Putamen (tissue), 1 donor: ENCODE data around the gene RPGRIP1L.

ENCODE experiments used
- DNase-seq: peaks from one replicate; pipeline ENCODE4 v3.0.0-alpha.2; 2016; ENCODE audit warnings: low spot score

The RPGRIP1L gene

DNA sequence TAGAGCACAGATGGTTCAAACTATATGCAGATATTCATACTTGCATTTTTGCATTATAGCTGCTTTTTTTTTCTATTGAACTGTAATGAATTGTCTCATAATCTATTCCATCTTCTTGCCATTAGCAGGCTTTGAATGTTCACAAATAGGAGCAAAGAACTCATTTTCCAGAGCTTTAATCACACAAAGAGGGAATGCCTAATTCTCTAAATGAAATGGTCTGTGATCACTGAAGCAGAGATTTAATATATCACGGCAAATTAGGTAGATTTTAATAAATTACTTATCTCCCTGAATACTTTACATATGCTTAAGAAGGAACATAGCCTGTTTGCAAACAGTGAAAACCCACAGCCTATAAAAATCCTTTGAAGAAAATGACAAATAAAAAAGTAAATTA is 103.0 kb downstream of the RPGRIP1L start:
- no peak for DNase-seq

GRCh38 chr16:53600126-53600525 is 103.5 kb downstream of the RPGRIP1L start:
- no peak for DNase-seq

DNA sequence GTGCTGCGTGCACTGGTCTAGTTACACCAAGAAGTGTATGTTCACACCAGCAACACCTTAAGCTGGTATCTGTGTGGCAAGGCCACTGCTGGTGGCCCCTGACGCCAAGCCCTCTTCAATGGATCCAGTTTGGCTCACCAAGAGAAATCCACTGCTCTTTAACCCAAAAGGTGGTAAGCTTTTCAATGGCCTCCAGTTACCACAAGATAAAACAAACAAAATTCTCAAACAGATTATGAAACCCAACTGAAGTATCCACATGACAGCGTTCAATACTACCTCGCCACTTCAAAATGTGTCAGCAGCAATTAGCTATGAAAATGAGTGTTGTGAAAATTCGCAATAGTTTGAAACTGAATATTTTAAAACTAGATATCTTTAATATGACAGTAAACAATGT is 104.1 kb downstream of the RPGRIP1L start:
- DNase-seq: no peak

- no peak for DNase-seq
Measured at GRCh38 chr16:53598511-53599275, 105.0 kb downstream of the RPGRIP1L start.

DNA sequence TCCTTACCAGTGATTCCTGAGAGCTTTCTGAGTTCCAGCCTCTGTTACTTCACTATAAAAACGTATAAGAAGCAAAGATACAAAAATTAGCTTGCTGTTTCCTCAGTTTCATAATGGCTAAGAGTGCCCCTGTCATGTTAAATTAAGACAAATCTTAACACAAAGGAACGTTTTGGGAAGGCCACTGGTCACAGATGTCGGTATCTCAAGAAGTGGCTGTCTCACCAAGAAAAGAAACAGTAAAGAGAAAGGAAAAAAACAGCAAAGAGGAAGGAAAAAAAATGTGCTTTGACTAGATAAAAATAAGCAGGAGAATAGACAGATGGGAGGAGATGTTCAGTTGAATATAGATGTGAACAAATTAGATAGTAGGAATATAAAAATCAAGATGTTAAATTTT is 105.9 kb downstream of the RPGRIP1L start:
- DNase-seq: no peak

GRCh38 chr16:53588081-53588648 is 115.5 kb downstream of the RPGRIP1L start:
- DNase-seq: no peak

DNA sequence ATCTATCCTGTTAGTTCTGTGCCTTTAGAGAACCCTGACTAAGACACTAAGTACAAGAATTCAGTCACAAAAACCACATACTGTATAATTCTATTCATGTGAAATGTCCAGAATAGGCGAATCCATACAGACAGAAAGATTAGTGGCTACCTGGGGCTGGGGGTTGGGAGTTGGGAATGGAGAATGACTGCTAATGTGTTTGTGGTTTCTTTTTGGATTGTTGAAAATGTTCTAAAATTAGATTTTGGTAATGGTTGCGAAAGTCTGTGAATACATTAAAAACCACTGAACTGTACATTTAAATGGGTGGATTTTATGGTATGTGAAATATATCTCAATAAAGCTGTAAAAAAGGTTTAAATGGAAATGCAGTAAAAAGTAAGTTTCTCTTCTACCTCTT is 120.3 kb downstream of the RPGRIP1L start:
- no peak for DNase-seq

DNA sequence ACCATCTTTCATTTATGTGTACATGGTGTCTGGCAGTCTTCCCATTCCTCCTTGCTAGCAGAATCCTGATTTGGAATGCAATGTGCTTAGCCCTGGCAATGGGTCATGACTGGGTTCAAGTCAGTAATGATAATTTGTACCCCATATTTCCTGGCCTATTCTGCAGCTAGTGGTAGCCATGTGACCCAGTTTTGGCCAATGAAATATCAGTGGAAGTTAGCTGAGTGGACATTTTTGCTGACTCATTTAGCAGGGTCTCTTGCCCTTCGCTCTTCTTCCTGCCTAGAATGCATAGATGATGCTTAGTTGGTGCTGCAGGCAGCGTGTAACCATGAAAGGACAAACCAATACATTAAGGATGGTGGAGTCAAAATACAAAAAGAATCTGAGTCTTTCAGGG is 121.9 kb downstream of the RPGRIP1L start:
- no peak for DNase-seq

GRCh38 chr16:53580038-53580802 is 123.4 kb downstream of the RPGRIP1L start:
- peak; percentile 6 for DNase-seq

DNA sequence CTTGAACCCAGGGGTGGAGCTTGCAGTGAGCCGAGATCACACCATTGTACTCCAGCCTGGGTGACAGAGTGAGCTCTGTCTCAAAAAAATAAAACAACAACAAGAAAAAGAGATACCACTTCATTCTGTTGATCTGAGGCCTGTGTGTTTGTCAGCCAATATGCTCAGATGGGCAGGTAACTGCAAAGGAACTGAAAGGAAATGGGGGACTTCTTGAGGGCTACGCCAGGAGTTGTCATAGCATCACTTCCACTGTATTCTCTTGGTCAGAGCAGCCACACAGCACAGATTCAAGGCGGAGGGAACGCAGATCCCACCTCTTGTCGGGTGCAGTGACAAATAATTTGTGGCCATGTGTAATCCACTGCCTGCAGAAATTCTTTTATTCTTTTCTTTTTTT is 126.8 kb downstream of the RPGRIP1L start:
- DNase-seq: no peak

GRCh38 chr16:53576210-53576609 is 127.4 kb downstream of the RPGRIP1L start:
- no peak for DNase-seq

- no peak for DNase-seq
Measured at GRCh38 chr16:53571763-53572162, 131.9 kb downstream of the RPGRIP1L start.

DNA sequence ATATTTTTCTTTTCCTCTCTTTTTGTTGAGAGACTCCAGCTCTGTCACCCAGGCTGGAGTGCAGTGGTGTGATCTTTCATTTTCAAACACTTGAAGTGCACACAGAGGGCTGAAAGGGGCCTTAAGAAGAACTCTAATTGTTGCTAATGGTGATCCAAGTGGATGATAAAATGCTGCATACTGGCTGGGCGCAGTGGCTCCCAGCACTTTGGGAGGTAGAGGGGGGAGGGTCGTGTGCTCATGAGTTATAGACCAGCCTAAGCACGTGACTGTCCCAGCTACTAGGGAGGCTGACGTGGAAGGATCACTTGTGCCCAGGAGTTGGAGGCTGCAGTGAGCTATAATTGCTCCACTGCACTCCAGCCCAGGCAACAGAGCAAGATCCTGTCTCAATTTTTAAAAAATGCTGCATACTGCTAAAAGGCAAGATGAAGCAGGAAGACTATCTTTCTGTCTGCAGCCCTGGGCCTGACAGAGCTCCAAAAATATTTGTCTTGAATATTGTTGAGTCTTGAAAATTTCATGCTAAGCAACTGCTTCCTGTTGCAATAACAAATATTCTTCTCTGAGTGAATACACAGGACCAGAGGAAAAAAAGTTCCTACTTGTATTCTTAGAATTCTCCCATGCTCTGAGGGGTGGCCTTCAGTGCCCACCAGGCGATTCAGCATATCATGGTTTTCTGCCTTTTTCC is 137.0 kb downstream of the RPGRIP1L start:
- DNase-seq: no peak

- DNase-seq: no peak
Measured at GRCh38 chr16:53565296-53565863, 138.3 kb downstream of the RPGRIP1L start.

- no peak for DNase-seq
Measured at GRCh38 chr16:53563426-53563825, 140.2 kb downstream of the RPGRIP1L start.

DNA sequence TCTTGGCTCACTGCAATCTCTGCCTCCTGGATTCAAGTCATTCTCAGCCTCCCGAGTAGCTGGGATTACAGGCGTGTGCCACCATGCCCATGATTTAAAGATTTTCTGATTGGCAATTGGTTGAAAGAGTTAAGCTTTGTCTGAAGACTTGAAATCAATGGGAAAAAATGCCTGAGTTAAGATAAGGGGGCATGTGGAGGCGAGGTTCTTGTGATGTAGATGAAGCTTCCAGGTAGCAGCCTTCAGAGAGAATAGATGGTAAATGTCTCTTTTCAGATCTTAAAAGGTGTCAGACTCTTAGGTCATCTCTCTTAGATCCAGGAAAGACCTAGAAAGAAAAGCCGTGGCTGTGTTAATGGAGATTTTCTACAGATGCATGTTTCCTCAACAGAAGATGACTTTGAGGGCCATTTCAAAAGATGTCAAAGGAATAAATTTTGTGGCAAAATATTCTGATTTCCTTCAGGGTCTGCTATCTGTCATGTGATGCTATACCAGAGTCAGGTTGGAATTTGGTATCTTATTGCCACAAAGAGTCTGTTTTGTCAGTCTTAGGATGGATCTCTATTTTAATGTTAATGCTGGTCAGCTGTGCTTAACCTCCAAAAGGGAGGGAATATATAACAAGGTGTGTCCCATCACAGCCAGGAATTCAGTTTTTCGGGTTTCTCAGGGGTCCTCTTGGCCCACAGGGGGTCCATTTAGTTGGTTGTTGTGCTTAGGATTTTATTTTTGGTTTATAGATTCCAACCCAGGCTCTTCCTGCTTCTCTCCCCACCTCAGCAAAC is 142.4 kb downstream of the RPGRIP1L start:
- DNase-seq: no peak

GRCh38 chr16:53559270-53559951 is 144.2 kb downstream of the RPGRIP1L start:
- DNase-seq: no peak

GRCh38 chr16:53558710-53559109 is 144.9 kb downstream of the RPGRIP1L start:
- no peak for DNase-seq

DNA sequence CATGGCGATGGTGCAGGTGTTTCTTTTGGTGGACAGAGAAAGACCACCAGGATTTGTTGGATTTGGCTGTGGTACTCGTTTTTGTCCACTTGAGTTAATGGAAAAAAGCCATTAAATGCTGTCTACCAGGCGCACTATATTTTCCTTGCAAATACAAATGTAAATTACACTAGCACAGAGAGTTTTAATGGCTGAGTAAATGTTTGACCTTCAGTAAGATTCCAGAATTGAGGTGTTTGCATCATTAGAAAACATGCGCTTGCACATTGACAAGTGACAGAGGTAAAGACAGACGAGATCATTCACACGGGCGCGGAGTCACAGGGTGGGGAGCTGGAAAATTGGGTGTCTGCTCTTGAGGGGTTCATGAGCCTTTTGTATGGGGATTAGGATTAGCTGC is 147.1 kb downstream of the RPGRIP1L start:
- DNase-seq: no peak

DNA sequence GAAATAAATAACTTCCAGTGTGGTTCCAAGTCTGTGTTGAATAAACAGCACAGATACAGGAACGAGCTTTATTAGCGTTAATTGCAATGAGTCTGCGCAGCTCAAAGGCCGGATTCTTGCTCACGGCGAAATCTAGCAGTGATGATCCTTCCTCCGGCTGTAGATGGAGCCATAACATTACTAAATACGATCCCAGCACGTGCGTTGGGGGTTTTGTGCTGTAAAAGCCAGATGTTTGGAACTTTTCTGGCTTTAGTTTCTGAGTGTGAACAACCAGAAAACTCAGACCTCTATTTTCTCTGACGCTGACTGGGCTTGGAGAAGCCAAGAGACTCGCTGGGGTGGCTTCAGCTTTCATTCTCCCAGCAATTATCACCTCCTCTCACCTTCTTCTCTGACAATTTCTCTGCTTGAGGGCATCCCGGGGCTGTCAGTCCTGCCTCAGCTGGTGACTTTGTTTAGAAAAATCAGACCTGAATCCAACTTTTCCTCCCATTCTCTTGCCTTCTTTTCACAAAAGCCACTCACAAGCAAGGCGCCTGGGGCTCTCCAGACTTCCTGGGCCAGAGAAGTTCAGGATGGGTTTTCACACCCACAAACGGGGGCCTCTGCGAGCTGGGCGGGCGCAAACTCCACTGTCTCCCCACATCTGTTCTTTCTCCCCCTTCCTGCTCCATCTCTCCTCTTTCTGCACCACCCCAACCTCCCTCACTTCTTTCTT is 153.5 kb downstream of the RPGRIP1L start:
- peak; percentile 68 for DNase-seq
